HG03097 (cell line): ENCODE data around the gene HMGB3.
"Not testable (repeated sequence)": the region's sequence is repeated elsewhere in the genome, so short reads cannot be mapped to it uniquely, and the experiment has no call there.

Experiments used
- ATAC-seq: cut with Tn5 transposase; IDR thresholded peaks from one replicate; pipeline ENCODE4 v1.9.1; 2021; ENCODE audit not compliant: unreplicated experiment, low FRiP score

Gene HMGB3

DNA sequence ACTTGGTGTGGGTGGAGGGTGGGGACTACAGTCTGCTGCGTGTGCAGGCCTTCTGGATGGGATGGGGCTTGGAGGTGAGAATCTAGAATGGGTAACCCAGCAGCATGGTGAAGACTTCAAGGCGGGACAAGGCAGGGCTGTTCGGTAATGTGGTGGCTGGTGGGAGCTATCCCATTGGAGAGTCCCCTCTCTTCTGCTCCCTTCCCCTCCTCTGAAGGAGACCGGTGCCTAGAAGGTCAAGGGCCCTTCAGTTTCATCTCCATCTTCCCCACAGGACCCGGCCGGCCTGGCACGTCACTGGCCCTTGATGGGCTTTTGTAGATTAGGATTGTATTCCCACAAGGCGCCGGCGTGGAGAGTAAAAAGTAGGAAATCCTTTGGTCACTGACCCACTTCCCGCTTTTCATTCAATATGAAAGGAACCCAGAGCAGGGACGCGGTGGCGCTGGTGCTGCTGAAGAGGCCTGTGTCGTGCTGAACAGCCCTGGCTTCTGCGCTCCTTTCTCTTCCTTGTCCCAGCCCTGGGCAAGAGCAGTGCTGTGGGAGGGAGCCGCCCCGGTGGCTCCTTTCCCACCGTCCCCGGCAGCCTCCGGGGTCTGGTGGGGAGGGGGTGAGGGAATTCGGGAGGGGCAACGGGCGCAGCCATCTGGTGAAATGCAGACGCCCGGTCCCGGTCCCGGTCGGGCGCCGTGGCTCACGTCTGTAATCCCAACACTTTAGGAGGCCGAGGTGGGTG is 7.3 kb upstream of the HMGB3 start:
- ATAC-seq, result no peak

DNA sequence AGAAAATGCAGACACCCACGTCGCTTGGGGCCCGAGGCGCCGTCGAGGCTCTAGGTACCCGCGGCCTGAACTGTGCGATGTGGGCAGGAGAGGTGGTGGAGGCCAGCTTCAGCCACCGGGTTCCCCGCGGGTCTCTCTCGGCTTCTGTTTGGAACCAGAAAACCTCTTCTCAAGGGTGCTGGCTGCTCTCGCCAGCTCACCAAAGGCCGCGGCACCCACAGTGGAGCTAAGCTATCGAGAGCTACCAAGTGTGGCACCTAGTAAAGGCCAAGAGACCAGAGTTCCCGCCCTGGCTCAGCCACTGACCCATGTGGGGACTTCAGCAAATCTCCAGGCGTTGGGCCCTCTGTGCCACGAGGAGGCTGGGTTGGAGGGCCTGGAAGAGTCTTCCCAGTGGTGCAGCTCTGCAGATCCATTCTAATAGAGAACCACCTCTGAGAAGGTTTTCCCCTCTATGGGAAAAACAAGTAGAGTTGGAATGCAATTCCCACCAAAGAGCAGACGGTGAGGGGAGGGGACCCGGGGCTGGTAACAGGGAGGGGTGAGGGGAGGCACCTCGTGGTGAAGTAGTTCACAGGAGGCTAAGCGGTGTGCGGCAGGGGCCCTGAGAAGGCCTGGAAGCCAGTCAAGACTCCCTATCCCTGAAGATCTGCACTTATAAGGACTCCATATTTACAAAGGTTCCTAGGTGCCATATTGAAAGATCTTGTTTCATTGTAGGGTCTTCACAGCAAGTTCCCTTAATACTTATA is 5.5 kb upstream of the HMGB3 start:
- no peak for ATAC-seq

DNA sequence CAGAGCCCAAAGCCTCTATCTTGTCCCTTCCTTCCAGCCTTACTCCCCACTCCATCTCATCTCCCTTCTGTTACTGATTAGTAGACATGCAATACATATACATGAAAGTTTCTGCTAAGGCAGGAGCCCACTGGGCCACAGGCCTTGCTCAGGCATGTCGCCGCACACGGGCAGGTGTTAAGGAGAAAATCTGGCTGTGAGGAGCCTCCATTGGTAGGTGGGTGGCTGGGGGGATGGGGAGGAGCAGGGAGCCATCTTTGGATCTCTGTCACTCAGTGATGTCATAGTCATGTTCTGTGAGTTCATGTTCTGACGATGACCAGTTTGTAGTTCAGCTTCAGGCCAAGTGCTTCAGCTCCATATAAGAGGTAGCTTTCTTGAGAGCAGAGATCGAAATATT is 2.9 kb upstream of the HMGB3 start:
- no peak for ATAC-seq

DNA sequence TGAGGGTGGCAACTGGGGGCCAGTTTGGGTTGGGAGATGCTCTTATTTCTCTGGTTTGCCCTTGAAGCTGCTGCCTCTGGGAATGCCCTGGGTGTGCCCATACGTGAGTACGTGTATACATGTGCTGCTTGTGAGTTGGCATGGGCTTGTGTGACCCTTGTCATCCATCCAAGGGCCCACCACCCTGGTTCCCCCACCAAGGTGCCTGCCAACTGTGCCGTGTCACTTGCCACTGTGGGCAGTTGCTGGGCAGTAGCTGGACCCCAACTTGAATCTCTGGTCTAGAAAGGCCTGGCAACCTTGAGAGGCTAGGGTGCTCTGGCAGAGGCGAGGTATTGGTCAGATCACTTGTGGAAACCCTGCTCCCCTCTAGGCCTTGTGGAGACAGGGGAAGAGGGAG is 2.4 kb upstream of the HMGB3 start:
- ATAC-seq, result no peak

DNA sequence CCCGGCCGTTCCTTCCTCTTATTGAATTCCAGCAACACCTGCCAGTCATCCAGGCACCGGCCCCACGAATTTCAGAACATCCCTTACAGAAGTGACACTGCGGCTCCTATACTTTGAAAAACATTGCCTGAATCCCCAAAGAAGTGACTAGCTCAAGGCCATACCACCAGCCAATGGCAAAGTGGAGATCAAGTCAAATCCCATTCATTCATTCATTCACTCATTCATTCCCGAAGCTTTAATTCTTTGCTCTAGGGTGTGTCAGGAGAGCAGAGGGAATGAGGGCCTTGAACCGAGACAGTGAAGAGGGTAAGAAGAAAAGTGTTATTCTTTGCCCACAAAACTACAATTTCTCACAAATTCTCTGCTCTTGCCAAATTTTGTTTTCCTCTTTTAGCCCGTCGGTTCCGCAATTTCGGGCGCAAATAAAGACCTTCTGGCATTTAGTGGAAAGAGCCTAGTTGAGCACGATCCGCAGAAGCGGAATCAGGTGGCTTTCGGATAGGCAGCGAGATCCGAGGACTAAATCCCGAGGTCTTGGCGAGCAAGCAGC is 824 bp upstream of the HMGB3 start:
- ATAC-seq, result no peak

DNA sequence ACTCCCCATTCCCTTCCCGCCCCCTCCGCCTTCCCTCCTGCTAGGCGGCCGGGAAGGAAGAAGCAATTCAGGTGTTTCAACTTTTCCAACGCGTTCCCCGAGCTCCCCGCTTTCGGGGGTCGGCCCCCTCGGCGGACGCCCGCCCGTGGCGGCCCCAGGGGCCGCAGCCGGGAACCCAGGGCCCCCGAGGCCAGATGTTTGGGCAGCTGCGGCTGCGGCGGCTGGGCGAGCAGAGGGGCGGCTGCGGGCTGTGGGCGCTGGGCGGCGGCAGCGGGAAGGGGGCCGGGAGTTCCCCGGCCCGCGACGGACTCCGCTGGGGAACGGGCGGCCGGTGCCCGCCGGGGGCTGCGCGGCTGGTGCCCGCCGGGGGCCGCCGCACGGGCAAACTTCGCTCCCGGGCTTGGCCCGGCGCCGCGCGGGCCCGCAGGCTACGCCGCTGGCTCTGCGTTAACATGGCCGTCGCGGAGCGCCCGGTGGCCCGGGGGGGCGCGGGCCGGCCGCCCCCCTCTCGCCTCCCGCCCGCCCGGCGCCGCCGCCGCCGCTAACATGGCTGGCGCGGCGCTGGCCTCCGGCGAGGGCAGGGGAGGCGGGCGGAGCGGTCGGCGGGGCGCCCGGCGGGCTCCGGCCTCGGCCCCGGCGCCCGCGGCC is 510 bp downstream of the HMGB3 start:
- peak; percentile 21 for ATAC-seq

DNA sequence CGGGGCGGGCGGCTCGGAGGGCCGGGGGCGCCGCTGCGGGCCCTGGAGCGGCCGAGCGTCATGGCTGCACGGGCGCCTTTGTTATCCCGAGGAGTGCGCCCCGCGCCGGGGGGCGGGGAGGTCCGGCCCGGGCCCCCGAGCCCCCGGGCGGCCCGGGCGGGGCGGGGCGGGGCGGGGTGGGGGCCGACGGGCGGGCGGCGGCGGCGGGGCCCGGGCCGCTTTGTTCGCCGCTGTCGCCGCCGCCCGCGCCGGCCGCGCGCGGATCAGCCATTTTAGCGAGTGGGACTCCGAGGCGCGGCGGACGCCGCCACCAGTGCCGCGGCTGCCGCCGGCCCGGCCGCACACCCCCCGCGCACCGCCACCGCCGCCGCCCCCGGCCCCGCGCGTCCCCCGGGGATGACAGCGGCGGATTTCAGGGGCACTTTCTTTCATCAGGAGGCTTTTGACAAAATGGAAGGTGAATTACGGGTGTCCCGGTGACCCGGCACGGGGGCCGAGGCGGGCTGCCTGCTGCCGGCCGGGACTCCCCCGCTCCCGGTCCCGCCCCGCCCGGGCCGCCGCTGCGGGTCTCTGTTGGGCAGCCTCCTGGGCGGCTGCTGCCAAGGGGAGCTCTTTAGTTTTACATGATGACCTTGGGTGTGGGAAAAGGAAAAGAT is 1.2 kb downstream of the HMGB3 start:
- ATAC-seq, result peak; percentile 3

DNA sequence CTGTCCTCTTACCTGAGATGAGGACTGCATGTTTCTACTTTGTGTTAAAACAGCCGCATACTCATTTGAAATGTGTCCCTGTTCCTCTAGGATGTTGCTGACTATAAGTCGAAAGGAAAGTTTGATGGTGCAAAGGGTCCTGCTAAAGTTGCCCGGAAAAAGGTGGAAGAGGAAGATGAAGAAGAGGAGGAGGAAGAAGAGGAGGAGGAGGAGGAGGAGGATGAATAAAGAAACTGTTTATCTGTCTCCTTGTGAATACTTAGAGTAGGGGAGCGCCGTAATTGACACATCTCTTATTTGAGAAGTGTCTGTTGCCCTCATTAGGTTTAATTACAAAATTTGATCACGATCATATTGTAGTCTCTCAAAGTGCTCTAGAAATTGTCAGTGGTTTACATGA is 4.6 kb downstream of the HMGB3 start:
- ATAC-seq, result not testable (repeated sequence)

DNA sequence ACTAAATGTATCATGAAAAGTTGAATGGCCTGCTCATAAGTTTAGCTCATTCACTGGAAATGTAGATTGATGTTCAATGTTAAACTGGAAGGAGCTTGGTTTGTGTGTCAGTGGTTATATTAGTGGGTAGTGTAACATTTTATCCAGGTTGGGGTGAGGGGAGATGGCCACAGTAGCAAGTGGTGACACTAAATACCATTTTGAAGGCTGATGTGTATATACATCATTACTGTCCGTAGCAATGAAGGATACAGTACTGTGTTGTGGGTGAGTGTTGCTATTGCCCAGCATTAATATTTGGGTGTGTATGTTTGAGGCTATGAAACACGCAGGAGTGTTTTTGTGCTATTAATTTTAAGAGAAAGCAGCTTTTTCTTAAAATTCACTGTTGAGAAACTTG is 6.3 kb downstream of the HMGB3 start:
- no peak for ATAC-seq

DNA sequence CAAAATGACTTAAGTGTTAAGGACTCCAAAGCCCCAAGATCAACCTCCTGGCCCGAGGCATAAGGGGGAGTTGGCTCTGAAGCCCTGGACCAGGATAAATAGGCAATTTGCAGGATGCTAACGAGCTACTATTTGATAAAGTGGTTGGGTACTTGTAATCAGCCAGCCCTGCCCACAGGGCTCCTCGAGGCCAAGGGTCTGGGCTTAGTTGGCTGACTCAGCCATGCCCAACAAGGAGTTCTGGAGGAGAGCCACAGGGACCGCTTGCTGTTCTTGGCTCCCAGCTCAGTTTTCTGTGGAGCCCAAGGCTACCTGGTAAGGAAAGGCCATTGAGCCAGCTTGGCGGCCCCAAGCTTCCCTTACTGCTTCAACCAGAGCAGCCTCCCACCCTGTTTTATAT is 7.8 kb downstream of the HMGB3 start:
- ATAC-seq, result no peak

DNA sequence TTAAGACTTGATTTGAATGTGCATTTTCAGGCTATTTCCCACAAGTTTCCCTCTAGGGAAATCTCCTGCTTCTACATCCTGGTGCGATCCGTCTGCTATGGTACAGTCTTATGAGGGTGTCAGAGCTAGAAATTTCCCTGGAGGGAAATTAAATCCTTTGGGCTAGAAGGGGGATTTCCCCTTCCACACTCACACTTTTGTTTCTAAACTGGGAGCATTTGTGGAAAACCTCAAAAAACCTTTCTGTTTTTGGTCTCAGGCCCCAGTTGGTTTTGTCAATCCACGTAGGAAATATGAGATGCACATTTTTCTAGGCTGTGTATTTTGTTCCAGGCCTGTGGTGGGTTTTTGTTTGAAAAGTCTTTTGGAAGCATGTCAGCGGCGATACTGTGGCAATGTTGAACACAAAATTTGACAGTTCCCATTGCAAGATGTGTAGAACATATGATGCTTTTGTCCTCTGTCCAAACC is 17.8 kb downstream of the HMGB3 start:
- no peak for ATAC-seq

DNA sequence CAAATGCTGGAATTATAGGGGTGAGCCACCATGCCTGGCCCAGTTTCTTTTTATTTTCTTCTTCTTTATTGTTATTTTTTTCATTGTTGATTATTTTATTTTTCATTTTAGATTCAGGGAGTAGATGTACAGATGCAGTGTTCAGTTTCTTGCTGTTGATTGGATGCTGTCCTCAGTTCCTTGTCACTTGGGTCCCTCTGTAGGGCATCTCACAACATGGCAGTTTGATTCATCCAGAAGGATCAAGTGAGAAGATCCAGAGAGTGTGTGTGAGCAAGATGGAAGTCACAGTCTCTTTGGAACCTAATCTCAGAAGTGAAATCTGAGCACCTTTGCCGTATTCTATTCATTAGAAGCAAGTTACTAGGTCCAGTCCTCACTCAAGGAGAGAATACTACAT is 20.9 kb downstream of the HMGB3 start:
- ATAC-seq, result no peak

DNA sequence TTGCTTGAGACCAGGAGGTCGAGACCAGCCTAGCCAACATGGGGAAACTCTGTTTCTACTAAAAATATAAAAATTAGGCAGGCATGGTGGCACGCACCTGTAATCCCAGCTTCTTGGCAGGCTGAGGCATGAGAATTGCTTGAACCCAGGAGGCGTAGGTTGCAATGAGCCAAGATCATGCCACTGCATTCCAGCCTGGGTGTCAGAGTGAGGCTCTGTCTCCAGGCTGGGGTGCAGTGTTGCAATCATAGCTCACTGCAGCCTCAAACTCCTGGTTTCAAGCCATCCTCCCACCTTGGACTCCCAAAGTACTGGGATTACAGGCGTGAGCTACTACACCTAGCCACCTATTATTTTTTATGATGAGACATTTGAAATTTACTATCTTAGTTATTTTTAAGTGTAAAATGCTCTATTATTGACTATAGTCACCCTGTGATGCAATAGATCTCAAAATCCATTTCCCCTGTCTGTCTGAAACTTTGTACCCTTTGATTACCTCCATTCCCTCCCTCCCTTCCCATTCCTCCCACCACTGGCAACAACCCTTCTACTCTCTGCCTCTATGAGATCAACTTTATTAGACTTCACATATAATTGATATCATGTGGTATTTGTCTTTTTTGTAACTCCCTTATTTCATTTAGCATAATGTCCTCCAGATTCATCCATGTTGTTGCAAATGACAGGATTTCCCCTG is 23.4 kb downstream of the HMGB3 start:
- no peak for ATAC-seq

DNA sequence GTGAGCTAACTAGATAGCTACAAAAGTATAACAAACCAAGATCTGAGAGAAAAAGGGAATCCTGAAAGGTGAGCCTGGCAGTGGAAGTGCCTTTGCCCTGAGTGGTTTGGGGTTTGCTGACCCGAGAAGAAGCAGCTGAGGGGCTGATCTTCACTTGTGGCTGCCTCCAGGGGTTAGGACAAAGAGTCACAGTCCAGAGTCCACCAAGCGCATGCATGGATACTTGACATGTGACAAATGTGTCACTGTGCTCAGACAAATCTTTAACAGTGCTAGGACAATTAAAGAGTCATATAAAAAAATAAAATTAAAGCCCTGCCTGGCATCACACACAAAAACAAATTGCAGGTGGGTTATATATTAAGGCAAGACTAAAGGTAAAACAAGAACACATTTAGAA is 26.4 kb downstream of the HMGB3 start:
- ATAC-seq, result no peak

DNA sequence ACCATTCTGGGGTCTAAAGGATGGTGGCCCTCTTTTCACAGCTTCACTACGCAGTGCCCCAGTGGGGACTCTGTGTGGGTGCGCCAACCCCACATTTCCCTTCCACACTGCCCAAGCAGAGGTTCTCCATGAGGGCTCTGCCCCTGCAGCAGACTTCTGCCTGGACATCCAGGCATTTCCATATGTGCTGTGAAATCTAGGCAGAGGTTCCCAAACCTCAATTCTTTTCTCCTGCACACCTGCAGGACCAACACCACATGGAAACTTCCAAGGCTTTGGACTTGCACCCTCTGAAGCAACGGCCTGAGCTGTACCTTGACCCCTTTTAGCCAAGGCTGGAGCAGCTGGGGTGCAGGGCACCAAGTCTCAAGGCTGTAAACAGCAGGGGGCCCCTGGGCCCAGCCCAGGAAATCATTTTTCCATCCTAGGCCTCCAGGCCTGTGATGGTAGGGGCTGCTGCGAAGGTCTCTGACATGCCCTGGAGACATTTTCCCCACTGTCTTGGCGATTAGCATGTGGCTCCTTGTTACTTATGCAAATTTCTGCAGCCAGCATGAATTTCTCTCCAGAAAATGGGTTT is 30.1 kb downstream of the HMGB3 start:
- no peak for ATAC-seq

DNA sequence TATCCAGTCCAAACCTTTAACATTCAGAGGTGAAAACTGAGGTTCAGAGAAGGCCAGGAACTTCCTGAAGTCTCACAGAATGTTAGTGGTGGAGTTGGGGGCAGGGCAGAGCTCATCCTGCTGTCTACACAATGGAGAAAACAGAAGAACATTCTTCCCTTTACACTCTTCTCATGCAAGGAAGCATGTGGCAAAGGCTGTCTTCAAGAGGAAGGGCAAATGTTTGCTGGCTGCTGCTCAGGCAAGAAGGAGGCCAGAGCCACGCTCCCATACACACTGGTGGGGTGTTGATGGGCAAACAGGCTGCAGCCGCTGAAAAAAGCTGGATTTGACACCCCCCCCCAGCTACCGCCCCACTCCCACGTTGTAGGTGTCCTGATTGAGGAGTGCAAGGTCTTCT is 32.5 kb downstream of the HMGB3 start:
- no peak for ATAC-seq

DNA sequence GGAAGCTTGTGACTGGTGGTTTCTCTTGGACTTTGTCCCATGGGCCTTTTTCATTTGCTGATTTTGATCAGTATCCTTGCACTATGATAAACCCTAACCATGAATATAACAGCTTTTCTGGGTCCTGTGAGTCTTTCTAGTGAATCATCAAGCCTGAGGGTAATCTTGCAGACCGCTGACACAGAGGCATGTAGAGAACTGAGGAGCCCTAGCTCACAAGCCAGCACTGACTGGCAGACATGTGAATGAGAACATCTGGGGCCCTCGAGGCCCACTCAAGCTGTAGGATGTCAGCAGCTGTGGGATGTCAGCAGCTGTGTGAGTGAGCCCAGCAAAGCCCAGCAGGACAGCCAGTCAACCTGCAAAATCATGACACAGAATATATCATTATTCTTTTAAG is 36.7 kb downstream of the HMGB3 start:
- no peak for ATAC-seq

DNA sequence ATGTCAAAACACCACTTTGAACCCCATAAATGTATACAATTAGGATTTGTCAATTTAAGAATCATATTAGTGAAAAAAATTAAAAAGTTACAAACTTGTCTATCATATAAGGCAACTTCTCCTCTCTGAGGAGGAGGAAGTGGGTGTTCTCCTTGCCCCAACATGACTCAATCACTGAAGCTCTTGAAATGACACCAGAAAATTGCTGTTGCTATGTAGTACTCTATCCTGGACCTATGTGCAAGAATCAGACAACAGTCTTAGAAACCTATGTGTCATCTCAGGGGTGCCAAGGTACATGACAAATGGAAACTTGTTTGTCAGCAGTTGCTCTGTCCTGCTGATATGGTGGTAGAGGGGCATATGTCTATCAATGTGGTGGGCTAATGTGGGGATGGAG is 47.7 kb downstream of the HMGB3 start:
- no peak for ATAC-seq

DNA sequence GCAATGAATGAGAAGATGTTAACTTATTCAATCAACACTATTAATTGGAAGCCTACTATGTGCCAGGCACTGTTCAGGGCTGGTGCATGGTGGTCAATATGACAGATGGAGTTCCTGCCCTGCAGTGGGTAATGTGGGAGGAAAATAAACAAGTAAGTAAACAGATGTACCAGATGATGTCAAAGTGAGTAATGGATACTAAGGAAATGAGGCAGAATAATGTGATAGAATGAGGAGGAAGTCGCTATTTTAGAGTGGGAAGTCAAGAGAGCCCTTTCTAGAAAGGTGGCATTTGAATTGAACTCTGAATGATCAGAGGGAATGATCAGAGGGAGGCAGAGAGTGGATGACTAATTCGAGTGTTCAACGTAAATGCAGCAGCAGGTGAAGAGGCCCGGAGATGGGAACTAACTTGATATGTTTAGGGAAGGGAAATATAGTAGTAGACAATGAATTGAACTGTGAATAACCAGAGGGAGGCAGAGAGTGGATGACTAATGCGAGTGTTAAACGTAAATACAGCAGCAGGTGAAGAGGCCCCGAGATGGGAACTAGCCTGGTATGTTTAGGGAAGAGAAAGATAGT is 48.3 kb downstream of the HMGB3 start:
- ATAC-seq, result no peak

DNA sequence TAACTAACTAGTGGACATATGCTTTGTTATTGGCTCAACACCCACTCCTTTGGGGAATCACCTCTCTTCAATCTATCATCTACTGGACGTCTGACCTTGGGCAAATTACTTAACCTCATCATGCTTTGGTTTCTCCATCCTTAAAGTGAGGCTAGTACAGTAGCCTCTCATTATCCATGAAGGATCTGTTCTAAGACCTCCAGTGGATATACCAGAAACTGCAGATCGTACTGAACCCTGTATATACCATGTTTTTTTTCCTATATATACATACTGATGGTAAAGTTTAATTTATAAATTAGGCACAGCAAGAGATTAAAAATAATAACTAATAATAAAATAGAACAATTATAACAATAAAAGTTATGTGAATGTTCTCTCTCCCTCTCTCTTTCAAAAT is 56.2 kb downstream of the HMGB3 start:
- no peak for ATAC-seq
